ENCODE measurements around the gene RTEL1. TPM values are rescaled to one million over a fixed set of nuclear protein-coding genes. Genes with fewer than 3 reads are reported as not detected.
"Not testable (repeated sequence)": the region's sequence is repeated elsewhere in the genome, so short reads cannot be mapped to it uniquely, and the experiment has no call there.

Gene RTEL1
- polyA plus RNA-seq, 1 donor from 2014 or later = 29.2 TPM

GRCh38 chr20:63627751-63628245, 30.3 kb upstream of the RTEL1 start:
- H3K79me2 ChIP-seq (replicated peaks; ENCODE audit: insufficient read depth, low read length) = peaks cover 23% of the 10 kb centered on the region
- no peaks in the 10 kb centered on the region for H4K20me1 ChIP-seq (ENCODE audit: insufficient read depth)
- H3K27ac ChIP-seq (ENCODE audit: low read length) = peak overlapping the region; percentile 87
- H3K4me2 ChIP-seq (ENCODE audit: low read length) = peak overlapping the region; percentile 60
- no peak for TF ChIP-seq EP300 (conservative IDR thresholded peaks at IDR 0.05; ENCODE audit: poor library complexity, severe bottlenecking)
- no peak for TF ChIP-seq EZH2 (IDR thresholded peaks at IDR 0.05; ENCODE audit: borderline replicate concordance, insufficient read depth, low read length, poor library complexity, severe bottlenecking)
- TF ChIP-seq SMC3 (conservative IDR thresholded peaks at IDR 0.05; ENCODE audit: poor library complexity) = no peak
- TF ChIP-seq MXI1 (conservative IDR thresholded peaks at IDR 0.05; ENCODE audit: poor library complexity, severe bottlenecking) = no peak
- no peak for TF ChIP-seq CTCF (IDR thresholded peaks at IDR 0.05; ENCODE audit: poor library complexity, severe bottlenecking)
- no peak for TF ChIP-seq POLR2AphosphoS5 (IDR thresholded peaks at IDR 0.05)
- no peak for TF ChIP-seq TAF1 (IDR thresholded peaks at IDR 0.05; ENCODE audit: low read depth)
- no peak for TF ChIP-seq REST (IDR thresholded peaks at IDR 0.05; ENCODE audit: borderline replicate concordance)
- TF ChIP-seq RAD21 (conservative IDR thresholded peaks at IDR 0.05) = no peak
- peak overlapping the region; percentile 95 for H3K9ac ChIP-seq (ENCODE audit: low read length)
- H3K4me3 ChIP-seq (ENCODE audit: low read length) = peak overlapping the region; percentile 100
- no peaks in the 10 kb centered on the region for H3K9me3 ChIP-seq (ENCODE audit: low read length)
- no peaks in the 10 kb centered on the region for H3K9me2 ChIP-seq (ENCODE audit: insufficient read depth, low read length)
- H3K27me3 ChIP-seq (ENCODE audit: insufficient read depth, low read depth, low read length) = no peaks in the 10 kb centered on the region
- no peaks in the 10 kb centered on the region for H3K36me3 ChIP-seq (ENCODE audit: insufficient read depth, low read length)
- H3F3A ChIP-seq (ENCODE audit: insufficient read depth, low read length, poor library complexity, severe bottlenecking) = no peaks in the 10 kb centered on the region
- H2AFZ ChIP-seq (ENCODE audit: low read depth, low read length) = no peak overlapping the region

- no peak for TF ChIP-seq EZH2 (IDR thresholded peaks at IDR 0.05; ENCODE audit: borderline replicate concordance, insufficient read depth, low read length, poor library complexity, severe bottlenecking)
- TF ChIP-seq EP300 (conservative IDR thresholded peaks at IDR 0.05; ENCODE audit: poor library complexity, severe bottlenecking) = no peak
- Histone ChIP-seq H2AFZ (ENCODE audit: low read depth, low read length) (no peak overlapping the region), H3K9me3 (ENCODE audit: low read length) (no peaks in the 10 kb centered on the region), H4K20me1 (ENCODE audit: insufficient read depth) (no peaks in the 10 kb centered on the region), H3K79me2 (replicated peaks; ENCODE audit: insufficient read depth, low read length) (peaks cover 18% of the 10 kb centered on the region), H3K27me3 (ENCODE audit: insufficient read depth, low read depth, low read length) (no peaks in the 10 kb centered on the region), H3K9ac (ENCODE audit: low read length) (peak overlapping the region; percentile 95), H3K4me2 (ENCODE audit: low read length) (peak overlapping the region; percentile 60), H3F3A (ENCODE audit: insufficient read depth, low read length, poor library complexity, severe bottlenecking) (no peaks in the 10 kb centered on the region), H3K36me3 (ENCODE audit: insufficient read depth, low read length) (no peaks in the 10 kb centered on the region), H3K4me3 (ENCODE audit: low read length) (peak overlapping the region; percentile 100), H3K9me2 (ENCODE audit: insufficient read depth, low read length) (no peaks in the 10 kb centered on the region), H3K27ac (ENCODE audit: low read length) (no peak overlapping the region)
These were observed 29.7 kb upstream of the RTEL1 start for GRCh38 chr20:63628246-63628975.

GRCh38 chr20:63630956-63631355, 27.2 kb upstream of the RTEL1 start:
- not testable (repeated sequence) for H2AFZ ChIP-seq (ENCODE audit: low read depth, low read length); H3K9me3 ChIP-seq (ENCODE audit: low read length); H3K27ac ChIP-seq (ENCODE audit: low read length); H3K36me3 ChIP-seq (ENCODE audit: insufficient read depth, low read length); H3K27me3 ChIP-seq (ENCODE audit: insufficient read depth, low read depth, low read length); H4K20me1 ChIP-seq (ENCODE audit: insufficient read depth); H3K9ac ChIP-seq (ENCODE audit: low read length); H3K9me2 ChIP-seq (ENCODE audit: insufficient read depth, low read length); H3K4me2 ChIP-seq (ENCODE audit: low read length); H3F3A ChIP-seq (ENCODE audit: insufficient read depth, low read length, poor library complexity, severe bottlenecking); H3K4me3 ChIP-seq (ENCODE audit: low read length)
- H3K79me2 ChIP-seq (replicated peaks; ENCODE audit: insufficient read depth, low read length) = peaks cover 12% of the 10 kb centered on the region

- H3K4me2 ChIP-seq (ENCODE audit: low read length); H3K27ac ChIP-seq (ENCODE audit: low read length); H2AFZ ChIP-seq (ENCODE audit: low read depth, low read length); H3K9ac ChIP-seq (ENCODE audit: low read length); H3K9me3 ChIP-seq (ENCODE audit: low read length); H3K36me3 ChIP-seq (ENCODE audit: insufficient read depth, low read length); H4K20me1 ChIP-seq (ENCODE audit: insufficient read depth); H3F3A ChIP-seq (ENCODE audit: insufficient read depth, low read length, poor library complexity, severe bottlenecking); H3K27me3 ChIP-seq (ENCODE audit: insufficient read depth, low read depth, low read length); H3K9me2 ChIP-seq (ENCODE audit: insufficient read depth, low read length); H3K4me3 ChIP-seq (ENCODE audit: low read length): not testable (repeated sequence)
- H3K79me2 ChIP-seq (replicated peaks; ENCODE audit: insufficient read depth, low read length) = peaks cover 10% of the 10 kb centered on the region
These were observed 26.7 kb upstream of the RTEL1 start for GRCh38 chr20:63631426-63631825.
